ENCODE results near the gene SMOC2. TPM values are rescaled to one million over a fixed set of nuclear protein-coding genes. Genes with fewer than 3 reads are reported as not detected.

Gene SMOC2
- total and polyA plus RNA-seq, 8 donors = 7.1 to 18.8 (median 9.5) TPM

GRCh38 chr6:168500519-168500918 is 59.5 kb downstream of the SMOC2 start:
- Histone ChIP-seq H3K9me3 (no peaks in the 10 kb centered on the region), H3K4me1 (no peaks in the 10 kb centered on the region), H3K36me3 (no peaks in the 10 kb centered on the region), H3K27ac (no peak overlapping the region), H3K27me3 (peaks cover 0 to 27% of the 10 kb centered on the region in 2 donors), H3K4me3 (no peak overlapping the region)
- no peak for ATAC-seq
- intact Hi-C loops (cut with DNase I) = no loop called here
- TF ChIP-seq CTCF (IDR thresholded peaks at IDR 0.05) = no peak
- DNase-seq = no peak

- no peaks in the 10 kb centered on the region for H3K9me3 ChIP-seq
- DNase-seq (no peak), ATAC-seq (no peak)
- no peaks in the 10 kb centered on the region for H3K36me3 ChIP-seq
- no peaks in the 10 kb centered on the region for H3K4me1 ChIP-seq
- no peak for TF ChIP-seq CTCF (IDR thresholded peaks at IDR 0.05)
- no peak overlapping the region for H3K4me3 ChIP-seq
- no peak overlapping the region for H3K27ac ChIP-seq
- intact Hi-C loops (cut with DNase I) = no loop called here
- peaks cover 0 to 20% of the 10 kb centered on the region in 2 donors for H3K27me3 ChIP-seq
Observed at GRCh38 chr6:168501561-168501960, 60.6 kb downstream of the SMOC2 start.

- intact Hi-C loops (cut with DNase I) = no loop called here
- ATAC-seq = no peak
- Histone ChIP-seq H3K4me1 (no peaks in the 10 kb centered on the region), H3K4me3 (no peak overlapping the region), H3K36me3 (no peaks in the 10 kb centered on the region), H3K27ac (no peak overlapping the region), H3K27me3 (peaks cover 0 to 19% of the 10 kb centered on the region in 2 donors), H3K9me3 (no peaks in the 10 kb centered on the region)
- no peak for DNase-seq
- TF ChIP-seq CTCF (IDR thresholded peaks at IDR 0.05) = no peak
Observed at GRCh38 chr6:168504366-168504765, 63.4 kb downstream of the SMOC2 start.

DNA sequence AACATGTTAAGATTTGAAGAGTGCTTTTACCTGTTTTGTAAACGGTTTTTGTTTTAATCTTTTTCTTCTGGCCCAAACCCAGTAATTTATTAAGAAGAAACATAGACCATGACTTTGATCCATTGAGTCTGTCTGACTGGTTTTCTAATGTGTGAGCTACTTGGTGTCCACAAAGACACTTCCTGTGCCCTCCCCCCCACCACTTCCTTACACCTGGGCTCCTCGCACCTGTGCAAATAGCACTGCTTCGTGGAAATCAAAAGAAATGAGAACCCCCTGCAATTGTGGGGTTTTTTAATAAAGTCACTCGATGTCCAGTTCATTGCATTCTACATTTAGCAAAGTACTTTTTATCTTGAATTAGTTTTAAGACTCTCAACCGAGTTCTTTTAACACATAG is 65.5 kb downstream of the SMOC2 start:
- intact Hi-C loops (cut with DNase I) = no loop called here
- Histone ChIP-seq H3K36me3 (no peaks in the 10 kb centered on the region), H3K27me3 (peaks cover 0 to 8% of the 10 kb centered on the region in 2 donors), H3K4me1 (no peaks in the 10 kb centered on the region), H3K27ac (no peak overlapping the region), H3K4me3 (no peak overlapping the region), H3K9me3 (no peaks in the 10 kb centered on the region)
- DNase-seq (peak in 1 of 4 donors; percentile 40), ATAC-seq (no peak)
- TF ChIP-seq CTCF (IDR thresholded peaks at IDR 0.05) = no peak

DNA sequence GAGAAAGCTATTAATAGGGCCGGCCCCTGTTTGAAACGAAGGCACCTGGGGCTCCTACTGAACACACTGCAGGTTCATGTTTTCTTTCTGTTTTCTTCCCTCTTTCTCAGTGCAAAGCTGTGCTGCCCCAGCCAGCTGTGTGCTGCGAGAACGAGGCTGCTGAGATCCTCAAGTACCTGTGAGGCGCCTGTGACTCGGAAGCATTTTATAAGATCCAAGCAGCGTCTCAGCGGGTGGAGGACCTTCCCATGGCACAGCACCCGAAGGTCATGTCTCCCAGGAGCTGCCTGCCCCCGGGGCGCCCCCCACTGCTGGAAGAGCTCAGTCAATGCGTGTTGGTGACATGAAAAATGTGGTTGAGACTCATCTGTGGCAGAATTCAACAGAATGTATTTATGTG is 66.3 kb downstream of the SMOC2 start:
- Histone ChIP-seq H3K27me3 (peaks cover 0 to 8% of the 10 kb centered on the region in 2 donors), H3K9me3 (no peaks in the 10 kb centered on the region), H3K27ac (no peak overlapping the region), H3K4me1 (no peaks in the 10 kb centered on the region), H3K4me3 (no peak overlapping the region), H3K36me3 (no peaks in the 10 kb centered on the region)
- TF ChIP-seq CTCF (IDR thresholded peaks at IDR 0.05) = no peak
- intact Hi-C loops (cut with DNase I) = no loop called here
- DNase-seq = peak in 1 of 4 donors; percentile 66
- ATAC-seq = no peak
